ENCODE measurements around the gene TAF4B. TPM values are rescaled to one million over a fixed set of nuclear protein-coding genes. Genes with fewer than 3 reads are reported as not detected.
A peak's percentile ranks its signal among the peaks of the same experiment; 100 is the strongest.

TAF4B gene
- total and polyA plus RNA-seq, 9 of the 15 experiments (the other 6 are each of a cell fraction or from before 2014, with no cell fraction given) = 4.5 to 25.3 (median 20.5) TPM

- no peak for DNase-seq (ENCODE audit: extremely low read depth in 1 of 4, low spot score in 3 of 4)
- no peak for ATAC-seq
- in situ Hi-C loops (cut with MboI) (no loop called here), intact Hi-C loops (cut with micrococcal nuclease) (loop anchor here (1.0 to 5.0 kb wide), 3 partner anchors 46 to 136 kb away; partner anchors contain the start of gene SS18)
- H3K79me2 ChIP-seq (ENCODE audit: control insufficient read depth, insufficient read depth, low read length) = peaks cover 43% of the 10 kb centered on the region
- no peaks in the 10 kb centered on the region for H3K9me1 ChIP-seq (ENCODE audit: control insufficient read depth, insufficient read depth, low read length)
- no TSS peak for BruUV-seq (replicated peaks)
- H3K4me2 ChIP-seq (ENCODE audit: insufficient read depth, low read length) = peak overlapping the region; percentile 93
- no peaks in the 10 kb centered on the region for H3K9me3 ChIP-seq (replicated peaks; ENCODE audit: control insufficient read depth, insufficient read depth, low read depth, low read length)
- peak overlapping the region; percentile 92 for H3K4me3 ChIP-seq
- peaks cover 6% of the 10 kb centered on the region; the same call in 2 of the 3 replicates for H3K36me3 ChIP-seq (ENCODE audit: control insufficient read depth, insufficient read depth, low read length)
- no peaks in the 10 kb centered on the region for H4K20me1 ChIP-seq (replicated peaks; ENCODE audit: control insufficient read depth, insufficient read depth, low read length)
- POLR2A ChIA-PET = interaction anchor here (0.9 to 2.2 kb wide), 6 partner anchors 10 to 154 kb away, joined by 3 to 10 read pairs (median 4); no protein-coding TSS in a partner anchor
- CTCF ChIA-PET (ENCODE audit: low intra/inter-chr PET ratio) = no interaction called here
- no peak for FAIRE-seq
- peak overlapping the region; percentile 88 for H2AFZ ChIP-seq (ENCODE audit: low read depth, low read length)
- H3K9ac ChIP-seq (ENCODE audit: insufficient read depth in 1 of 2, low read depth in 2 of 2, low read length in 2 of 2) = peak overlapping the region; percentile 10 to 45; a peak in 2 of 4 replicates
- no peak overlapping the region for H3K27ac ChIP-seq (ENCODE audit: extremely low read depth, low read depth, low read length)
- peaks cover 10 to 32% of the 10 kb centered on the region in 2 experiments; a peak in 4 of 5 replicates for H3K4me1 ChIP-seq (replicated peaks in 1 of 2; ENCODE audit: control insufficient read depth in 2 of 2, insufficient read depth in 2 of 2, low read length in 2 of 2)
- H3K27me3 ChIP-seq (ENCODE audit: control insufficient read depth in 2 of 2, insufficient read depth in 2 of 2, low read length in 2 of 2) = peaks cover 0 to 2% of the 10 kb centered on the region in 2 experiments; a peak in 2 of 5 replicates
- WGBS (ENCODE audit: insufficient coverage, low coverage, missing lambda C conversion rate) = 1% methylated on average over 8 of the region's 8 CpGs
- TF ChIP-seq, protein P1, sequence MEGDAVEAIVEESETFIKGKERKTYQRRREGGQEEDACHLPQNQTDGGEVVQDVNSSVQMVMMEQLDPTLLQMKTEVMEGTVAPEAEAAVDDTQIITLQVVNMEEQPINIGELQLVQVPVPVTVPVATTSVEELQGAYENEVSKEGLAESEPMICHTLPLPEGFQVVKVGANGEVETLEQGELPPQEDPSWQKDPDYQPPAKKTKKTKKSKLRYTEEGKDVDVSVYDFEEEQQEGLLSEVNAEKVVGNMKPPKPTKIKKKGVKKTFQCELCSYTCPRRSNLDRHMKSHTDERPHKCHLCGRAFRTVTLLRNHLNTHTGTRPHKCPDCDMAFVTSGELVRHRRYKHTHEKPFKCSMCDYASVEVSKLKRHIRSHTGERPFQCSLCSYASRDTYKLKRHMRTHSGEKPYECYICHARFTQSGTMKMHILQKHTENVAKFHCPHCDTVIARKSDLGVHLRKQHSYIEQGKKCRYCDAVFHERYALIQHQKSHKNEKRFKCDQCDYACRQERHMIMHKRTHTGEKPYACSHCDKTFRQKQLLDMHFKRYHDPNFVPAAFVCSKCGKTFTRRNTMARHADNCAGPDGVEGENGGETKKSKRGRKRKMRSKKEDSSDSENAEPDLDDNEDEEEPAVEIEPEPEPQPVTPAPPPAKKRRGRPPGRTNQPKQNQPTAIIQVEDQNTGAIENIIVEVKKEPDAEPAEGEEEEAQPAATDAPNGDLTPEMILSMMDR (IDR thresholded peaks at IDR 0.05 in 2 of 3, conservative IDR thresholded peaks at IDR 0.05 in 1 of 3; ENCODE audit: insufficient read depth in 2 of 3, low read depth in 1 of 3, low read length in 3 of 3) = peak in 1 of 3 experiments; percentile 4; a peak in 1 of 6 replicates
- TF ChIP-seq HDAC2 (IDR thresholded peaks at IDR 0.05) (0 out of 2 replicates have a peak, but pooled peaks have one; percentile 40), NFYB (IDR thresholded peaks at IDR 0.05; ENCODE audit: extremely low read depth, insufficient read length) (no peak), NCOA4 (IDR thresholded peaks at IDR 0.05; ENCODE audit: partially characterized antibody) (no peak), ZNF764 (CRISPR knock-in tag; IDR thresholded peaks at IDR 0.05; ENCODE audit: low read depth) (no peak), CTBP1 (IDR thresholded peaks at IDR 0.05; ENCODE audit: borderline replicate concordance) (no peak), FOXJ2 (tag; IDR thresholded peaks at IDR 0.05) (no peak), PPARD (CRISPR knock-in tag; IDR thresholded peaks at IDR 0.05) (no peak), KDM1A (IDR thresholded peaks at IDR 0.05) (peak; percentile 49 to 67; a peak in 3 of 4 replicates), IRF9 (tag; IDR thresholded peaks at IDR 0.05) (no peak), ZFPM2 (CRISPR knock-in tag; IDR thresholded peaks at IDR 0.05) (no peak), POLR2H (tag; IDR thresholded peaks at IDR 0.05; ENCODE audit: low read depth) (peak; percentile 25; the same call in 1 of the 2 replicates), STAT5A (IDR thresholded peaks at IDR 0.05; ENCODE audit: borderline replicate concordance, low read length) (peak; percentile 51), ZNF212 (CRISPR knock-in tag; IDR thresholded peaks at IDR 0.05) (no peak), THRAP3 (IDR thresholded peaks at IDR 0.05; ENCODE audit: borderline replicate concordance) (no peak), KDM4B (IDR thresholded peaks at IDR 0.05; ENCODE audit: borderline replicate concordance in 2 of 2, low read depth in 1 of 2) (no peak), BCL6 (CRISPR knock-in tag; IDR thresholded peaks at IDR 0.05) (no peak), MAFF (IDR thresholded peaks at IDR 0.05; ENCODE audit: low read length) (0 out of 2 replicates have a peak, but pooled peaks have one; percentile 24), CREB1 (IDR thresholded peaks at IDR 0.05) (no peak), CREB1 (CRISPR knock-in tag; IDR thresholded peaks at IDR 0.05) (no peak)
- TF ChIP-seq, protein P2, sequence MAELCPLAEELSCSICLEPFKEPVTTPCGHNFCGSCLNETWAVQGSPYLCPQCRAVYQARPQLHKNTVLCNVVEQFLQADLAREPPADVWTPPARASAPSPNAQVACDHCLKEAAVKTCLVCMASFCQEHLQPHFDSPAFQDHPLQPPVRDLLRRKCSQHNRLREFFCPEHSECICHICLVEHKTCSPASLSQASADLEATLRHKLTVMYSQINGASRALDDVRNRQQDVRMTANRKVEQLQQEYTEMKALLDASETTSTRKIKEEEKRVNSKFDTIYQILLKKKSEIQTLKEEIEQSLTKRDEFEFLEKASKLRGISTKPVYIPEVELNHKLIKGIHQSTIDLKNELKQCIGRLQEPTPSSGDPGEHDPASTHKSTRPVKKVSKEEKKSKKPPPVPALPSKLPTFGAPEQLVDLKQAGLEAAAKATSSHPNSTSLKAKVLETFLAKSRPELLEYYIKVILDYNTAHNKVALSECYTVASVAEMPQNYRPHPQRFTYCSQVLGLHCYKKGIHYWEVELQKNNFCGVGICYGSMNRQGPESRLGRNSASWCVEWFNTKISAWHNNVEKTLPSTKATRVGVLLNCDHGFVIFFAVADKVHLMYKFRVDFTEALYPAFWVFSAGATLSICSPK (IDR thresholded peaks at IDR 0.05; ENCODE audit: borderline replicate concordance) = no peak
These were observed 373 bp upstream of the TAF4B start for GRCh38 chr18:26225915-26226228.
